Measurements from ENCODE around the gene RAD51B. TPM values are rescaled to one million over a fixed set of nuclear protein-coding genes. Genes with fewer than 3 reads are reported as not detected.

Gene RAD51B
- total RNA-seq, 1 donor from 2014 or later, result 3.2 TPM

GRCh38 chr14:68627050-68627867 lies 807.7 kb downstream of the RAD51B start:
- DNase-seq, result peak; percentile 33
- ATAC-seq, result peak; percentile 62
- intact Hi-C loops (cut with micrococcal nuclease), result no loop called here

- DNase-seq (peak; percentile 83), ATAC-seq (peak; percentile 29)
- intact Hi-C loops (cut with micrococcal nuclease), result no loop called here
Observed at GRCh38 chr14:68627868-68628604, 808.5 kb downstream of the RAD51B start.

- intact Hi-C loops (cut with micrococcal nuclease), result no loop called here
- DNase-seq (peak; percentile 33), ATAC-seq (no peak)
Observed at GRCh38 chr14:68628605-68629310, 809.2 kb downstream of the RAD51B start.

GRCh38 chr14:68630081-68630571 lies 810.5 kb downstream of the RAD51B start:
- DNase-seq (no peak), ATAC-seq (no peak)
- intact Hi-C loops (cut with micrococcal nuclease), result no loop called here

- ATAC-seq (no peak), DNase-seq (no peak)
- intact Hi-C loops (cut with micrococcal nuclease), result no loop called here
Observed at GRCh38 chr14:68630611-68631393, 811.2 kb downstream of the RAD51B start.

GRCh38 chr14:68631394-68632053 lies 811.9 kb downstream of the RAD51B start:
- peak; percentile 51 for DNase-seq
- intact Hi-C loops (cut with micrococcal nuclease), result no loop called here
- peak; percentile 3 for ATAC-seq

GRCh38 chr14:68632054-68632895 lies 812.7 kb downstream of the RAD51B start:
- peak; percentile 63 for DNase-seq

GRCh38 chr14:68633131-68633991 lies 813.8 kb downstream of the RAD51B start:
- intact Hi-C loops (cut with micrococcal nuclease), result no loop called here
- ATAC-seq (peak; percentile 76), DNase-seq (peak; percentile 76)

More at GRCh38 chr14:68632054-68632895, 812.7 kb downstream of the RAD51B start:
- intact Hi-C loops (cut with micrococcal nuclease), result no loop called here
- peak; percentile 50 for ATAC-seq

- intact Hi-C loops (cut with micrococcal nuclease), result no loop called here
- ATAC-seq, result no peak
- DNase-seq, result no peak
Observed at GRCh38 chr14:68634332-68634731, 814.8 kb downstream of the RAD51B start.

GRCh38 chr14:68634874-68635595 lies 815.5 kb downstream of the RAD51B start:
- intact Hi-C loops (cut with micrococcal nuclease), result no loop called here
- DNase-seq (no peak), ATAC-seq (no peak)

- no peak for DNase-seq
- intact Hi-C loops (cut with micrococcal nuclease), result no loop called here
Observed at GRCh38 chr14:68636597-68636996, 817.0 kb downstream of the RAD51B start.

GRCh38 chr14:68637106-68638021 lies 817.8 kb downstream of the RAD51B start:
- DNase-seq (peak; percentile 62), ATAC-seq (peak; percentile 57)
- intact Hi-C loops (cut with micrococcal nuclease), result no loop called here

More at GRCh38 chr14:68636597-68636996, 817.0 kb downstream of the RAD51B start:
- no peak for ATAC-seq

GRCh38 chr14:68638141-68638999 lies 818.8 kb downstream of the RAD51B start:
- ATAC-seq (no peak), DNase-seq (no peak)
- intact Hi-C loops (cut with micrococcal nuclease), result no loop called here

Measured in left ventricle myocardium superior (tissue), 1 donor.